ELF-1 (cell line): ENCODE results near the gene PACSIN3.
A peak's percentile ranks its signal among the peaks of the same experiment; 100 is the strongest.
"Not testable (repeated sequence)": the region's sequence is repeated elsewhere in the genome, so short reads cannot be mapped to it uniquely, and the experiment has no call there.

ENCODE experiments used
- DNase-seq: peaks from one replicate; pipeline ENCODE4 v3.0.0-alpha.2; 2016; ENCODE audit warnings: low read depth, low spot score

The PACSIN3 gene

DNA sequence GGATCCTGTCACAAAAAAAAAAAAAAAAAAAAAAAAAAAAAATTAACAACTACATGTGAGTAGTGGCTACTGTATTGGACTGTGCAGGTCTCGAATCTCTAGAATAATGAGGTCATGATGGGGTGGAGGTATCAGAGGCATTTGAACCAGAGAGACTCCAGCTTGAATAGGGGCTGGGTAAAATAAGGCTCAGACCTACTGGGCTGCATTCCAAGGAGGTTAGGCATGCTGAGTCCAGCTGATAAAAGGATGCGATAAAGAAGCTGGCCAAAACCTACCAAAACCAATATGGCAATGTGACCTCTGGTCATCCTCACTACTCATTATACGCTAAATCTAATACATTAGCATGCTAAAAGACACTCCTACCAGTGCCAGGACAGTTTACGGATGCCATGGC lies 5.9 kb upstream of the PACSIN3 start:
- peak; percentile 74 for DNase-seq

DNA sequence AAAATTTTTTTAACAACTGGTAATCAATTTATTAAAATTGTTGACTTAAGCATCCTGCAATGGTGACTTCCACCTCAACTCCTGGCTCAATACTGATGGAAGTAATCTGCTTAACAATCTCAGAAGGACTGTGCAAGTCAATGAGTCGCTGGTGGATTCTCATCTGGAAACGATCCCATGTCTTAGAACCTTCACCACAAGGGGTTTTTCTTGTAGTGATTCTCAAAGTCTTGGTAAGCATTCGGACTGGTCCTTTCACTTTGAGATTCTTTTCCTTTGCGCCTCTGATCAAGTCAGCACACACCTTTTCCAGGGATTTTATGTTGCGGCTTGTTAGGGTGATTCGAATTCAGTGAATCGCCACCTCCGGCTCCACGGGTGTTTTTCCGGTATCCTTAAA lies 4.9 kb upstream of the PACSIN3 start:
- DNase-seq, result not testable (repeated sequence)

DNA sequence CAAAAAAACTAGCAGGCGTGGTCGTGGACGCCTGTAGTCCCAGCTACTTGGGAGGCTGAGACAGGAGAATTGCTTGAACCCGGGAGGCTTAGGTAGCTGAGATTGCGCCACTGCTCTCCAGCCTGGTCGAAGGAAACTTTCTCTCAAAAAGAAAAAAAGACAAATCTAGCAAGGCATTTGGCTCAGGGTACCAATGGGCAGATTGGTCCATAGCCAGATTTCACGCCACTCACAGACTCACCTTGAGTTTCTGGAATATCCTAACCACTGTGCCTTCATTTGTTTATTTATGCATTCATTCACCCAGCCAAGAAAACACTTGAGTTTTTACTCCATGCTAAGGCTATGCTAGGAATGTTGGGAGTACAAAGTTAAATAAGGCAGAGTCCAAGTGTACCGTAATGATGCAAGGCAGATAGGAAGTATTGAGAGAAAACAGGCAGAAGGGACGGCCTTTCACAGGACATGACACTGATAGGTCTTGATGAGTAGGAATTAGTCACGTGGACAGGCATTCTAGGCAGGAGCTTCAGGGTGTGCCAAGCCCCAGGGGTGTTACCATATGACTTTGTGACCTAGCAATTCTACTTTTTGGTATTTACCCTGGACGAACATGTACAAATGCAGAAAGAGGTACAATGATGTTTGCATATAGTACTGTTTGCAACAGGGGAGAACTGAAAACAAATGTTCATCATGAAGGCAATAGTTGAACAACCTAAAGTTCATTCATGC lies 3.0 kb upstream of the PACSIN3 start:
- no peak for DNase-seq

DNA sequence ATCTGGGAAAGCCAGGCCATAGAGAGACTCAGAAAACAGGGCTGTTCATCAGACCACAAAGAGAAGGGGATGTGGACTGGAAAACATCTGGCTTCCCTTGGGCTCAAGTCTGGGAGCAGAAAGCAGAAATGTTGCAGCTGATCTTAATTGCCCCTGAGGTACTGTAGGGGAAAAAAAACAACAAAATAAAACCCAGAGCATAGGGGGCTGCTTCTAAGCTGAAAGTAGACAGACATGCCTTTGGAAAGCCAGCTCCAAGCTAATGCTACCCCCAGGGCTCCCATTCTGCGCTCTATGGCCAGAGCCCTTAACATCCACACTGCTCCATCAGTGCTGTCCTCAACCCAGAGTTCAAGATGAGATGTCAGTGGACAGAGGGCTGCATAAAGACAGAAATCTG lies 2.0 kb upstream of the PACSIN3 start:
- peak; percentile 73 for DNase-seq

DNA sequence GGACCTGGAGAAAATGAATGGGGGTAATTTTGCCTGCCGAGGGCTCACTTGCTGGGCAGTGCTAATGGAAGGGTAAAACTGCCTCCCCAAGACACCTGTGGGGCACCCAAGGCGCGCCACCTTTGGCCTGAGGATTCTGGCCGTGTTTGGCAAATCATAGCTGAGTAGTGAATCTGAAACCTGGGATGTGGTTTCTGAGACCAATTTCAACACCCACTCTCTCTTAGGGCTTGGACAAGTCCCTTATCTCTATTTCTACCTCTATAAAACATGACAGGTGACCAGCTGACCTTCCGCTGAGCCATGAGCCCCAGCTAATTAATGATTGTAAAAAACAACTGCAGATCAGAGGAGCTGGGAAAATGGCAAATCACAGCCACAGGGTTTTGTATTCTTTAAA lies 1.5 kb upstream of the PACSIN3 start:
- DNase-seq, result no peak

DNA sequence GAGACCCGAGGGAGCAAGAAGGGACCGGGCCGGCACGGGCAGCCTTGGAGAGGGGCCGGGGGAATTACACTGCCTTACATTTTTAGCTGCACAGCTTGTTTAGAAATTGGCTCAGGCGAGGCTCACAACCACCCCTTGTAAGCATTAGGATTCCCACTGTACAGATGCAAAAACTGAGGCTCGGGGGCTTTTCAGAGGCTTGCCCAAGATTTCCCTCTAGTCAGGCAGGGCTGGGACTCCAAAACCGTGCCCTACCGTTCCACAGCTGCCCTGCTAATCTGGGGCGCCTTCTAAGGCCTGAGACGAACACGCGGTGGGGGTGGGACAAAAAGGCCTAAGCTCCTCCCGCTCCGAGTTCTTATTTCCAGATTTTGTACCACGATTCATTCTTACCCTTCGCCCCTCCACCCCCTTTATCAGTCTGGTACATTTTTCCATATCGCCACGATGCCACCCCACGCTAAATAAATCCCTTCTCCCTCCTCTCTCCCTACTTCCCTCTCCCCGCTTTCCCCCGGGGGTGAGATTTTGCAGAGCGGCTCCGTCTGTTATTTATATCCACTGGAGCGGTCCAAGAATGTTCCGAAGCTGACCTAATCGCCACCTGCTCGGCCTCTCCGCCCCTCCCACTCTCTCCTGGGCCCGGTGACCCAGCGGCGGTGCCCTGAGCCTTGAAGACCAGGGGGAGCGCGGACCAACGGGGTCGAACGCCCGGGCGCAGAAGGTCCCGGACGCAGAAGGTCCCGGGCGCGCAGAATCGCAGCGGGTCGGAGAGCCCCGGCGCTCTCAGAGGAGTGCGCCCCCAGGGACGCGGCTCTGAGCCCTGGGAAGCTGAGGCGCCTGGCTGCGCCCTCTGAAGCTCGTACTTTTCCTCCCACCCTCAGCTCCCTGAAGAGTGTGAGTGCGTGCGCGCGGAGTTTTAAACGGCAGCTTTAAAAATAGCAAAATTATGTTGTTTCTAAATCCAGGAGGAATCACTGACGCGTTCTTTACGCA lies 764 bp upstream of the PACSIN3 start:
- DNase-seq, result peak; percentile 69

DNA sequence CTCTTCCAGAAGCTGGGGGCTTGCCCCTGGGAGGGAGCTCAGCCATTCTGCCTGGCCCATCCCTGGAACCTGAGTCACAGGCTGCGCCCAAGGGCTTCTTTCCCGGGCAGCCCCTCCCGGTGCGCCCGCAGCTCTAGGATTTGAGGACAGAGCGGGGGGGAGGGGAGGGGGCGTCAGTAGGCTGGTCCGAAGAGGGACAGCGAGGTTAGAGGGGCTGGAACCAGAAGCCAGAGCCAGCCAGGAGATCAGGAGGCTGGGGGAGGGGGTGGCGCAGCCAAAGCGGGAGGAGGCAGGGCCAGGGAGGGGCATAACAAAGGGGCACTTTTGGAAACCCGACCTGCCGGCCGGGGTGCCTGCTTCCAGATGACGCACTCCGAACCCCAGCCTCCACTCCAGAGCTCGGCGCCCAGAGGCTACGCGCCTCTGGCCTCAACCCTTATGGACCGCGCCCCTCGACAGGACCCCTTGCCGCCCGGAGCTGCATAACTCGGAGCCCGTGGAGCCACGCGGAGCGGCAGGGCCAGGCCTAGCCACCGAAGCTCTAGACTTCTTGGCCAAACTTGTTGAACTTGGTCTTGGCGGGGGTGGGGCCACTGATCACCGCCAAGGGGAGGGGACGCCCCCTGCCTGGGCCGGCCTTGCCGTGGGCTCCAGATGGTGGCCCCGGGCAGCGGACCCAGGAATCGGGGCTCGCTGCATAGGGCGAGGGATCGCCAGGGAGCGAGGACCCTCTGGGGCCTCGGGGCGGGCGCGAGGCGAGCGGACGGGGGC lies 744 bp downstream of the PACSIN3 start:
- DNase-seq, result peak; percentile 90

DNA sequence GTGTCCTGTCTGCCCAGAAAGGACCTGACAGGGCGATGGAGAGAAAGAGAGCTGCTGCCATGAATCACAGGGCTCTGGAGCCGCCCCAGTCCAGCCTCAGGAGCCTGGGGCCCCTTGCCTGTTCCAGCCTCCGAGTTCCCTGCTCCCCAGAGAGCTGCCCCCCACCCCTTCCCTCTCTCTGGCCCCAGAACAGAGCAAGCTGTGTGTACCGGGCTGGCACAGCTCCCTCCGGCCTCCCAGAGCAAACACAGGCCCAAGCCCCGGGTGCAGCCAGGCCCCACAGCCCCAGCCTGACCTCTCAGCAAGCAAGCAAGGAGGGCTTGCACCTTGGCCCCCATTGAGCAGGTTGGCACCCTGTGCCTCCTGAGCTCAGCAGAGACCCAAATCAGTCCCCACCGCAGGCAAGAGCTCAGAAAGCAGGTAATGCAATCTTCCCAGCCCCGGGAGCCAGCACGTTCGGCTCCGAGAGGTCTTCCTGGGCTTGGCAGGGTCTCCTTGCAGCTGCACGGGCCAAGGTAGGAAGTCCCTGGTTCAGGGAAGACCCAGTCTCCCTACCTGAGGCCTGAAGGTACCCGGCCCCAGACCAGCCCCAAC lies 1.4 kb downstream of the PACSIN3 start:
- DNase-seq, result no peak

DNA sequence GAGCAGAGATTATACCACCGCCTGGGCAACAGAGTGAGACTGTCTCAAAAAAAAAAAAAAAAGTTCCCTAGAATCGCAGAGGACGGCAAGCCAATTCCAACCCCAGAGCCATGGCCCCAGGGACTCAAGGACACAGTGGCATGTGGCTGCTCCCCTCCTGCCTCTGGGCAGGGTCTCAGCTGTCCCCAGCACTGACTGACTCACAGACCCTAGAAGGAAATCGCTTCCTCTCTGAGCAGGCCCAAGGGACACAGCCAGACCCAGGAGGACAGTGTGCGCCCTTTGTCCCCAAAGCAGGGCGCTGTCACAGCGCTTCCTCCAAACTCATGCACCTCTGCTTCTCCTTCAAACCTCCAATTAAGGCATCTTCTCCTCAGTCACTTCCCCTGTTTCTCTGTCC lies 2.3 kb downstream of the PACSIN3 start:
- no peak for DNase-seq

DNA sequence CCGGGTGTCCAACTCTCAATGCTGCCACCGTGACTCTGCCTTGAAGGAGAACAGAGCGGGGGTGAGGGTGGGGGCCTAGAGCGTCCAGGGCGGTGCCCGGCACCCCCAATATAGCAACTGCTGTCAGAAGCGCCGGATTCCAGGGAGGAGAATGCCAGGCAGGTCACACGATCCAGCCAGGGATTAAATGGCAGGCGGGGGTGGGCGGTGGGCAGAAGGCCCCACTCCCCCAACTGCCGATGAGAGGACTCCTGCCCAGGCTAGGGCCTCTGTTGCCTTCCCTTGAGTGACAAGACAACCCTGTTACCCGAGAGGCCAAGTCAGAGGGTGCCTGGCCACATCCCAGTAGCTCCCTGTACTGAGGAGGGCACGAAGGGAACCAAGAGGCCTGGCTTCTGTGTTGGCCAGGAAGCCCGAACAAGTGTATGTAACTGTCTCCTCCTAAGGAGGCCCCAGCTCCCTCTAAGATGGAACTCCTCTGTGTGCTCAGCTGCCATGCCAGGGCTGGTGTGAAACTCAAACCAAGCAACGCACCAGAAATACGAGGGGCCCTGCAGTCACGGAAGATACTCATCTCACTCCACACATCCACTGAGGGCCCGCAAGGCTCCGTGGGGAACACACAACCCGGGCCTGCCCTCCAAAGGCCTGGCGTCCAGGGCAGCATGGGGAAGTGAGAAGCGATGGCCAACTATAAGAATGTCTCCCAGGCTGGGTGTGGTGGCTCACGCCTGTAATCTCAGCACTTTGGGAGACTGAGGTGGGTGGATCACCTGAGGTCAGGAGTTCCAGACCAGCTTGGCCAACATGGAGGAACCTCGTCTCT lies 3.0 kb downstream of the PACSIN3 start:
- DNase-seq, result no peak

DNA sequence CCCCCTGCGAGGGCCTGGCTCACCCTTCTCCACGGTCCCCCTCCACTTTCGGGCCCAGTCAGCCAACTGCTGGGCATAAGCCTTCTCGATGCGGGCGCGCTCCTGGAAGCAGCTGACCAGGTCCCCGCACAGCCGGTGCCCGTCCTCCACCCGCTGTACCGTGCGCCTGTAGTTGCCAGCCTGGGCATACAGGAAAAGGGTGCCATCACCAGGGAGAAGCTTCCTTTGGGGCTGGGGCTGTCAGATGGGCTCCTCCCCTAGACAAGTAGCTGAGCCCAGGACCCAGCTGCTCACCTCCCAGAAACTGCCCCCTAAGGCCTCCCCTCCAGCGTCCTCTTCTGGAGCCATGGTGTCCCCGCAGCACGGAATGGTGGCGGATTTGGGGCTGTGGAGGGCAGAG lies 3.9 kb downstream of the PACSIN3 start:
- no peak for DNase-seq

DNA sequence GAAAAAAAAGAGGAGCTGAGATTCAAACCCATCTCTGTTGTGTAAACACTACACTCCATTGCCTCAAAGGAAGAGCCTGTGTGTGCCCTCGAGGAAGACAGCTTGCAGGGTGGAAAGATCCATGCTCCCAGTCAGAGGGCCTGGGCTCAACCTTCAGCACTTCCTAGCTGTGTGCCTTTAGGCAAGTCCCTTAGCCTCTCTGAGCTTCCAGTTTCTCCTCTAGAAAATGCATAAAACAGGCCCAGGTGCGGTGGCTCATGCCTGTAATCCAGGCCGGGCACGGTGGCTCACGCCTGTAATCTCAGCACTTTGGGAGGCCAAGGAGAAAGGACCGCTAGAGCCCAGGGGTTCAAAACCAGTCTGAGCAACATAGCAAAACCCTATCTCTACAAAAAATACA lies 5.0 kb downstream of the PACSIN3 start:
- no peak for DNase-seq

DNA sequence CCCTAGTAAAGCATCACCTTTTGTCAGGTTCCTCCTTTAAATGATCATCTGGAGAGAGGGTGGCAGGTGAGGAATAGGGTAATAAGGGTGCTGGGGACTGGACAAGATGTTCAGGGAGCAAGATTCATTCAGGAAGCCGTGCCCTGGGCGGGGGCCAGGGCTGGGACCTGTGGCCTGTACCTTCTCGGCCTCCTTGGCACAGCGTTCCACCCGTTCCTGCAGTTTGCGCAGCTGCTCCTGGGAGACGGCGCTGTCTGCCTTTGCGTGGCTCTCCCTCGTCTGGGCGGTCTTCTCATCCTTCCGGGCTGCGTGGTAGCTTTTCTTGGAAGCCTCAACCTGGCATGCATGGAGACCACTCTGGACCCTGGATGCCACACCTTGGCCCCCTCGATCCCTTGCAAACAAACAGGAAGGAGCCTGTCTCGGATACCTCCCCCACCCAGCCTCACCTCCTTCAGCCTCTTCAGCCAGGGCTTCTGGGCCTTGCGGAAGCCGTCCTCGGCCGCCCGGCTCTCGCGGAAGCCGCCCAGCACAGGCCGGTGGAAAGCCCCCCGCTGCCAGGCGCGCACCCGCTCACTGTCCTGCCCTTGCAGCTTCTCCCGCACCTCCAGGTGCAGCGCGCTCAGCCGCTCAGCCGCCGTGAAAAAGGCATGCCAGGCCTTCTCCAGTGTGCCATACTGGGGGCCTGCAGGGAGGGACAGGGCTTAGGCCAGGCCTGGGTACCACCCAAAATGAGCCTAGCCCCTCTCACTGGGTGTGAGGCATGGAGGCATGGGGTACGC lies 6.0 kb downstream of the PACSIN3 start:
- DNase-seq, result no peak

DNA sequence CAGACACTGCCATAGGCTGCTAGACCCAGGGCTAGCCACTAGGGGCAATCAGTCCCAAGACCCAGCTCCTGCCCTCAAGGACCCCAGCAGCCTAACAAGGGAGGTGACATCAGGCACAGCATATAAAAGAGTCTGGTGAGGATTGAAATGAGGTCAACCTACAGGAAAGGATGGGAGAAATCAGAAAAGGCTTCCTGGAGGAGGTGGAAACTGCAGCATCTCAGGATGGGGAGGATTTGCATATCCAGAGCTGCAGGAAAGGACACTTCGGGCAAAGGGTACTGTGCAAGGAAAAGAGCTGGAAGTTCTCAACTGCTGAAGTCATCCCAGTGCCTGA lies 6.6 kb downstream of the PACSIN3 start:
- peak; percentile 66 for DNase-seq

DNA sequence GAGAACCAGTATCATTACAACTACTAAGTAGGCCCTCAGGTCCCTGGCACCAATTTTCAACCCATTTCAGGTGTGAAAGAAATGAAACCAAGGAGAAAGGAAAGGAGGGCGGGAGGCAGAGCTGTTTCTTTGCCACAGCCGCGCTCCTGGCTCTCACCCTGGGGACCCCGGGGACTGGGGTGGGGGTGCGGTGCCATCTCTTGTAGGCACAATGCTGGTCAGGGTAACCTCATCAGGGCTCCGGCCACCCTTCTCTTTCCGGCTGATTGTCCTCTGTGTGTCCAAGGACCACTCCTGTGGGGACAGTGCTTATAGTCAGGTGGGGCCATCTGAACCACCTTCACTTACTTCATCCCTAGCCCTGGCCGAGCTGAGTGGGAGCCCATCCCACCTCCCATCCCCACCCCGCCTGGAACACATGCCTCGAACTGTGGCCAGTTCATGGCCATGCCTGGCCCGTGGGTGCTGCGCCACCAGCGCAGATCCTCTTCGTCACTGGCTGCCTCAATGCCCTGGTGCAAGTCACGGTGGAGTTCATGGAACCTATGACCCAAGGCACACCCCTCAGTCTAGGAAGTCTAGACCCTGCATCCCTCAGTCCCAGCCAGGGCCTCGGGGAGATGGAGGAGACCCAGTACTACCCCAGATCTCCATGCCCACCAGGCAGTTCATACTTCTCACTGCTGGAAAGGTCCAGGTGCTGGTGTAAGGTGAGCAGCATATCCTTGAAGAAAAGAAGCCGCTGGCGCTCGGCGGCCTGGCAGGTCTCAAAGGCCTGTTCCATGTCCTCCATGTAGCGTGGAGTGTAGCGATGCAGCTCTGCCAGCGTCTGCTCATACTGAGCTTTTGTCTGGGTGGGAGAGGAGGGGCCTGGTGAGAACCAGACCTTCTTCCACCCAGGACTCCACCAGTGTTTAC lies 7.2 kb downstream of the PACSIN3 start:
- DNase-seq, result no peak

DNA sequence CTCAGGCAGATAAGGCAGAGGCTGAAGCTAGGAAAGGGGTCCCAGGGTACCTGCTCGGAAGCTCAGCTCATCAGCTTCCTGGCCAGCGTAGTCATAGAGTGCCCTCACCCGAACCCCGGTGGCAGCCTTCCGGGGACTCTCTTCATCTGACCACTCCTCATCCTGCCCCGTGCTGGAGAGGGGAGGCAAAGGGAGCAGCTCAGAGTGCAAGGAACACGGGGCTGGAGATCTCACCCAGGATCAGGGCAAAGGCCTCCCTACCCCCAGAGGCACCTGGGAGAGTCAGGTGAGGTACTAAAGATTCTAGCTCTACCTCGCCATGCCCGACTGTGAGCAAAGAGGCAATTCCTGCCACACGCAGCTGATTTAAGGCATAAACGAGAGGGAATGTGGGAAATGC lies 7.9 kb downstream of the PACSIN3 start:
- DNase-seq, result no peak

DNA sequence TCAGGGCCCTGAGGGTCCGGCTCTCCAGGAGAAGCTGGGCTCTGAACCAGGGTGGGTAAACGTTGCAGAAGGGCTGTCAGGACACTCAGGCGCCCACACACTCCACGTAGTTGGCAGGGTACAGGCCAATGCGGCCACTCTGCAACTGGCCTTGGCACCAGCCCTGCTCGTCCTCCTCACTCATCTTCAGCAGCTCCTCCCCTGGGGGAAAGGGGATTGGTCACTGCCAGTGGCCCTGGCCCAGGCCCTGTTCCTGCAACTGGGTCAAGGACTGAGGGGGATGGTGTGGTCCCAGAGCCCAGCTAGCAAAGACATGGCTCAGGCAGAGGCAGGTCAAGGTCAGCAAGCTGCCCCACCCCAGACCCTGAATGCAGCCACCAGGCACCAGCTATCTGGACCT lies 8.4 kb downstream of the PACSIN3 start:
- no peak for DNase-seq

DNA sequence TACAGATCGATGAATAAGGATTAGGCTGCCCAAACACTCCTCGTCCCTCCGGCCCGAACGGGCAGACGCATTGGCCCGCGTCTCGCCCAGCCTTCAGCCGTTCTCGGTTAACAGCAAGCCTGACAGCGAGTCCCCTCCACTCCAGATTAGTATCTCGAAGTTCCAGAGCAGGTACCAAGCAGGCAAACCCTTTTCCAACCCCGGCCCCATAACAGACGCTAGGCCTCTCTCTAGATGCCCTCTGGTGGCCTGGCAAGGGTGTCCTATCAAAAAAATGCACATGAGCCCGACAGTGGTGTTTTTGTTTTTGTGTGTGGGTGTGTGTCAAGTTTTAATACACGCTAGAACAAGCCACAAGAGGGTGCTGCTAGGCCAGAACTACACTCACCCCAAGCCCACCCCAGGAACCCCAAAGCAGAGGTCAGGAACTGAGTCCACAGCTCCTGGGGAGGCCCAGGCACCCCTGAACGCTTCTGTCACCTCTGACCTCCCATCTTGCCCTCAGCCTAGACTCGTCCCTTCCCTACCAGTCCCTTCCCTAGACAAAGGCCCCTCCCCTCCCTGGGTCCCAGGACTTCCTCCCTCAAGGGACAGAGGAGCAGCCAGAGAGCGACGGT lies 8.9 kb downstream of the PACSIN3 start:
- peak; percentile 79 for DNase-seq
